ENCODE measurements around the gene SLC2A10.

- no peak for TF ChIP-seq CTCF (IDR thresholded peaks at IDR 0.05)
- no peak for TF ChIP-seq POLR2A (IDR thresholded peaks at IDR 0.05)
- no peak for TF ChIP-seq POLR2AphosphoS5 (IDR thresholded peaks at IDR 0.05)
Measured at GRCh38 chr20:46695892-46696291, 13.6 kb upstream of the SLC2A10 start.
